GM21367 (cell line): Measurements from ENCODE around the gene METAP2.
"Not testable (repeated sequence)": the region's sequence is repeated elsewhere in the genome, so short reads cannot be mapped to it uniquely, and the experiment has no call there.

Source experiments
- ATAC-seq: cut with Tn5 transposase; IDR thresholded peaks from one replicate; pipeline ENCODE4 v1.9.1; 2021; ENCODE audit not compliant: unreplicated experiment

The METAP2 gene

DNA sequence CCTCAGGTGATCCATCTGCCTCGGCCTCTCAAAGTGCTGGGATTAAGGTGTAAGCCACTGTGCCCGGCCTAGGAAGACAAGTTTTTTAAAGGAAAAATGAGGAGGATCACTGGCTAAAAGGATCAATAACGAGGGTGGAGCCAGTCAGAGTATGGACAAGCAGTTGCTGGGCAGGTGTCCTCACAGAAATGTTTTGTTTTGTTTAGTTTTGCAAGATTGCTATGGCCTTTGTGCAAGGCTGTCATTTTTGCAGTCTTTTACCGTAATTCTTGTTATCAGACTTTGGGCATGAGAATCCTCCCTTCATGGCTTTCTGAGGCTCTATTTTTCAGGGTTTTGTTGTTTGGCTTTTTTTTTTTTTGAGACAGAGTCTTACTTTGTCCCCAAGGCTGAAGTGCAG lies 11.9 kb upstream of the METAP2 start:
- ATAC-seq, result no peak

DNA sequence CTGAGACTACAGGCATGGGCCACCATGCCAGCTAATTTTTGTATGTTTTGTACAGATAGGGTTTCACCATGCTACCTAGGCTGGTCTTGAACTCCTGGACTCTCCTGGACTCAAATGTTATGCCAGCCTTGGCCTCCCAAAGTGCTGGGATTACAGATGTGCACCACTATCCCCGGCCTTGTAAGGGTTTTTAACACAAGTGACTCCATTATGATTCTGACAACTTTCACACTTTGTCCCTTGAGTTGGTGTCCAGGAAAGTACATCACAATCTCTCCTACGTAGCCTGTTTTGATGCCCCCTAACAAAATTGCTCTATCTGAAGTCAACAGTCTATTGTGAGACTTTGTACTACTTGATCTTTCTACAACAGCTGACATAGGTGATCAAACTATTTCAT lies 11.4 kb upstream of the METAP2 start:
- no peak for ATAC-seq

DNA sequence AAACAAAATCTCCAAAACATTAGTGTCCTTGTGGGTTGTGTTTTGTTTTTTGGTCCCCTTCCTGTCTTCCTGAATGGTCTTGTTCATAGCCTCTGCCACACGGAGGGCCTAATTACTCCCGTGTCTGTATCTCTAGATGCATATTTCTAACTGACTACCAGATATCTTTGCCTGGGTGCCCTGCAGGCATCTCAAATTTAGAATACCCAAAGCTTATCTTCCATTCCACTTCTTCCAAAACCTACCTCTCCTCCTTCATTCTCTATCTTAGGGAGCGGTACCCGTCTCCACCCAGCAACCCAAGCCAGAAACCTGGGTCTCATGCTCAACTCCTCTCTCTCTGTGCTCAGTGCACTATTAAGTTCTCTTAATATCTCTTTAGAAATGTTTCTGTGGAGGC lies 10.9 kb upstream of the METAP2 start:
- no peak for ATAC-seq

DNA sequence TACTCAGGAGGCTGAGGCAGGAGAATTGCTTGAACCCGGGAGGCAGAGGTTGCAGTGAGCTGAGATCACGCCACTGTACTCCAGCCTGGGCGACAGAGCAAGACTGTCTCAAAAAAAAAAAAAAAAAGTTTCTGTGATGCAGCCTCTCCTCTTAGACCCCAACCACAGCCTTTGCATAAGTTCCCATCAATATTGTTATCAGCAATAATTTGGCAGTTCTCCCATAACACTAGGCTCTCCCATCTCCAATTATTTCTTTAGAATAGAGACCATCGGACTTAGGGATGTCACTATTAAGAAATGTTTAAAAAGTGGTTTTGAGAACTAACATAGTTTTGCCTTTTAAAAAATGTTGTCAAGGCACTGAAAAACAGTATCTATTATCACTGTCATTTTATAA lies 10.2 kb upstream of the METAP2 start:
- ATAC-seq, result not testable (repeated sequence)

DNA sequence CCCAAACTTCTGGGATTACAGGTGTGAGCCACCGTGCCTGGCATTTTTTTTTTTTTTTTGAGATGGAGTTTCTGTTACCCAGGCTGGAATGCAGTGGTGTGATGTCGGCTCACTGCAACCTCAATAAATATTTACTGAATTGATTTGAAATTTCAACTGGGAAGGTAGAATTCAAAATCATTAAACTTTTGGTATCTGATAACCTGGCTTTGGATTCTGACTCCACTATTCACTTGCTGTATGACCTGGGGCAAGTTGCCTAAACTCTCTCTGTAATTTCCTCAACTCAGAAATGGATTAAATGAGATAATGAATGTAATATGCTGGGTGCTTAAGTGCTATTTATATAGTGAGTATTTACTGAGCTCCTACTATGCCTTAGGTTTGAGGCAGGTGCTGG lies 8.7 kb upstream of the METAP2 start:
- no peak for ATAC-seq

DNA sequence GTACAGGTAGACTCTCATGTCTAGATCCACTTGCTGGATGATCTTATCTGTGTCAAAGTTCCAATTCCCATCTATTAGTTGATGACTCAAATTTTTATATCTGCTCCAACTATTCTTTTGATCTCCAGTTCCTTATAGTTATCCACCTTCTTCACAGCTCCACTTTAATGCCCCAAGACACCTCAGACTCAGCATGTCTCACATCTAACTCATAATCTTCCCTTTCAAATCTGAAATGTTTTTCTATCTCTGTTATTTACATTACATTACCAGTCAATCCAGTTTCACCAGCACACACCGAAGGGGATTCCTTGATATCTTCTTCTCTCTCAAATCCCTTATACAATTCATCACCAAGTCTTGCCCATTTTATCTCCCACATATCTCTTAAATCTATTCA lies 3.7 kb upstream of the METAP2 start:
- ATAC-seq, result no peak

DNA sequence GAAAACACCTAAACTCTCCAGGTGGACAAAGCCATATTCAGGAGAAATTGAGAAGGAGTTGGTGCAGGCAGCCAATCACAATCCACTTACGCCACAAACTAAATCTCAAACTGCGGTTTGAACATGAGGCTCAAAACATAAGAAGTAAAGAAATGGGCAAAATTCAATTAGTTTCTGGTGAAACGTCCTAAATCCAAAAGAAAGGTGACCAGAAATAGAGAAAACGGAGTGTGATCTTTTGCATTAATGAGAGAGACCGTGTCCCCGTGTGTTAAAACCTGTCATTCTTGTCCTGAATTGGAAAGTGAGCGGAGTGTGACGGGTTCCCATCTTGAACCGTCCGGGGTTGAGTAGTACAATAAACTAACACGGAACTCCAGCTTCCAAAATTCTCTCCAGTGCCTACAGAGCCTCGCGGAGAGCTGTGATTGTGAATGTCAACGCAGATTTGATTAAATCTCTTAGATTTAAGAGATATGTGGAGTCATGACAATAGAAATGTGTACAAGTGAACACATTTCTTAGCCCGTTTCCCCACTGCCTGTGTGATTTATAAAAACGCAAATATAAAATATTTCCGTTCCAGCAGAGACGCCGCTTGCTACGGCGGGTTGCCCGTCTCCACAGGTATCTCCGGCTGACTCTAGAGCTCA lies 595 bp upstream of the METAP2 start:
- peak; percentile 36 for ATAC-seq

DNA sequence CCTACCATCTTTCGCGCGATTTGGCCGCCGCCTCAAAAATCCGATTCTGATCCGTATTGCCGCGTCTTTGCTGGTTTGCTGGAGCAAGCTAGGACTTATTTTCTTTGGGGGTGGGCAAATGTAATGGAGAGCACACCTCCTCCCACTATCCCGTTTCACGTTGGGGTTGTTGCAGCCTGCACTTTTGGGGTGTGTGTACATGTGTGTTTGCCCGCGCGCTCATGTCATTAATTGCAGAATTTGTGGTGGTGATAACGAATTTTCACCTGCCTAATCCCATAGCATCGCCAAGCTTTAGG lies 657 bp downstream of the METAP2 start:
- ATAC-seq, result no peak

DNA sequence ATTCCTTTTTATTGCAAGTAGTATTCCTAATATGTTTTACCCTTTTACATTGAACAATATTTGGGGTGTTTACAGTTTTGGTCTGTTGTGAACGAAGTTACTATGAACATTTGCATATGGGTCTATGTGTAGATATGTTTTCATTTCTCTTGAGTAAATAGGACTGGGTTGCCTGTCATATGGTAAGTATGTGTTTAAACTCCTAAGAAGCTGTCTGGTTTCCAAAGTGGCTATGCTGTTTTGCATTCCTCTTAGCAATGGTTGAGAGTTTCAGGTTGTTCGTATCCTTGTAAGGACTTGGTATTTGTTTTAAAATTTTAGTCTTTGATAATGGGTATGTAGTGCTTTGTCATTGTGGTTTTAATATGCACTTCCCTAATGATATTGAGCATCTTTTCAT lies 6.3 kb downstream of the METAP2 start:
- ATAC-seq, result no peak

DNA sequence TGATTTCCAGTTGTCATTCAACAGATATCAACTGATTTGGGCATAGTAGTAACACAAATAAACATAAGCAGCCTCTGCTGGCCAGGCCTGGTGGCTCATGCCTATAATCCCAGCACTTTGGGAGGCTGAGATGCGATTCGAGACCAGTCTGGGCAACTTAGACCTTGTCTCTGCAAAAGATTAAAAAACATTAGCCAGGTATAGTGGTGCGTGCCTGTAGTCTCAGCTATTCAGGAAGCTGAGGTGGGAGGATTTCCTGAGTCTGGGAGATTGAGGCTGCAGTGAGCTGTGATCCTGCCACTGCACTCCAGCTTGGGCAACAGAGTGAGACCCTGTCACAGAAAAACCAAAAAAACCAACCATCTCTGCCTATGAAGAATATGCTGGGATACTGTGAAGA lies 7.1 kb downstream of the METAP2 start:
- ATAC-seq, result no peak

DNA sequence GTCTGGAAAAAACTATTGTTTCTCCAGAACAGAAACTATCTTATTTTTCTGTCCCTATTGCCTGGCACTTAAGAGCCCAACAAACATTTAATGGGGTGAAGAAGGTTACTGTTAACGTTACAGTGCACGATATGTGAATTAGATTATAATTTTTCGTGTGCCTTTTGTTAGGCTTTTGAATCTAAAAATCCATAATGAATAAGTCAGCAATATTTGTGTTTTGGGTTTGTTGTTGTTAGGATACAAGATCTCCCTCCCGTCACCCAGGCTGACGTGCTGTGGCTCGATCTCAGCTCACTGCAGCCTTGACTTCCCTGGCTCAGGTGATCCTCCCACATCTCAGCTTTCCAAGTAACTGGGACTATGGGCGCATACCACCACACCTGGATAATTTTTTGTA lies 7.9 kb downstream of the METAP2 start:
- no peak for ATAC-seq

DNA sequence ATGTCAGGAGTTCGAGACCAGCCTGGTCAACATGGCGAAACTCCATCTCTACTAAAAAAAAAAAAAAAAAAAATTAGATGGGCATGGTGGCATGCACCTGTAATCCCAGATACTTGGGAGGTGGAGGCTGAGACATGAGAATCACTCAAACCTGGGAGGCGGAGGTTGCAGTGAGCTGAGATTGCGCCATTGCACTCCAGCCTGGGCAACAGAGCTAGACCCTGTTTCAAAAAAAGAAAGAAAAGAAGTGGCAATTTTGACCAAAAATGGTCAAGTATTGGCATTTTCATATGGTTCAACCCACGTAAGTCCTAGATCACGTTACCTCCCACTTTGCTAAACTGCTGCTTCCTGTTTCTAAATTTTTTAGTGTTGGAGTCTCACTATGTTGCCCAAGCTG lies 8.6 kb downstream of the METAP2 start:
- ATAC-seq, result not testable (repeated sequence)

DNA sequence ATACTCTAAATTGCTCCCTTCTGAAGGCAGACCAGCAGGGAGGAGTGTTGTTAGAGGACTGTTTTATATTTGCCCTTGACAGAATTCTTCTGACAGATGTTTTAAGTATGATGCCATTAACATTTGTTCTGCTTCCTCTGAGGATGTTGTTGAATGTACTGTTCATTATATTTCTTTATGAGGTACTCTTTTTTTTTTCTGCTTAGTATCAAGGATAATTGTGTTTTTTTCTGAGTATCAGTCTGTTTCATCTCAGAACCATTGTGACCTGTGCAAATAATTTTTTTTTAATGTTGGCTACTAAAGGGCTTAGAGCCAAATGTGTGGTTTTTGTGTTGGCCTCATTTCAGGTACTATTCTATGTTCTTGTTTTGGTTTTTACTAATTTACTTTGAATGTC lies 10.6 kb downstream of the METAP2 start:
- ATAC-seq, result no peak

DNA sequence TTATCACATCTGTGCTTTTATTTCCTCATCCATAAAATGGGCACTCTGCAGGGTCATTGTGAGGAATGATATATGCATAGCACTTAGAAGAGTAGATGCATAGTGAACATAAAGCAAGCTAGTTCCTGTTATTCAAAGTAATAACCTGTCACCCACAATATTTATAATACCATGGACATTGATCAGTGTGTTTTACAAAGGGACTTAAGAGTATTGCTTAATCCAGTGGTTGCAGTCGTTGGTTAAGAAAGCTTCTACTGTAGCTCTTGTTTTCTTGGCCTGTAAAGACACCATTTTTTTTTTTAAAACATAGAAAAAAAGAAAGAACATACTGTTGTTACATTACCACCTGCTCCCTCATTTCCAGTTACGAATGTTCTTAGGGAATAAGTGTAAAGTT lies 13.1 kb downstream of the METAP2 start:
- ATAC-seq, result no peak

DNA sequence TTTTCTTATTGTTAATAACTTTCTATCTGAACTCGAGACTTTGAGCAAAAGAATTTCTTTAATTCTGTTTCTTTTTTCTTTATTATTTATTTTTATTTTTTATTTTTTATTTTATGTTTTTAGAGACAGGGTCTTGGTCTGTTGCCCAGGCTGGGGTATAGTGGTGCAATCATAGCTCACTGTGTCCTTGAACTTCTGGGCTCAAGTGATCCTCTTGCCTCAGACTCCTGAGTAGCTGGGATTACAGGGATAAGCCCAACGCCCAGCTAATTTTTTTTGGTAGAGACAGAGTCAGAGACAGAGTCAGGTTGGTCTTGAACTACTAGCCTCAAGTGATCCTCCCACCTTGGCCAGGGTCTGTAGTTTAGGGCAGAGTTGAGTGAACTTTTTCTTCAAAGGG lies 18.5 kb downstream of the METAP2 start:
- ATAC-seq, result no peak

DNA sequence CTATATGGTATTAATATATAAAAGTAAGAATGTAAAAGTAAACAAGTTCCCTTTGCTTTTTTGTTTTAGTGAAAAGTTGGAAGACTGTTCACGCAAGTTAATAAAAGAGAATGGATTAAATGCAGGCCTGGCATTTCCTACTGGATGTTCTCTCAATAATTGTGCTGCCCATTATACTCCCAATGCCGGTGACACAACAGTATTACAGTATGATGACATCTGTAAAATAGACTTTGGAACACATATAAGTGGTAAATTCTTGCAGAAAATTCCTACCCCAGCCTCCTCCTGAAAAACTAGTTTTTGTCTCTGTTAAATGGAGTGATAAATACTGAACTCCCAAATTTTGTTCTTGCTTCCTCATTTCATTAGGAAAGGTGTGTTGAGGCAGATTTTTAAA lies 20.9 kb downstream of the METAP2 start:
- no peak for ATAC-seq

DNA sequence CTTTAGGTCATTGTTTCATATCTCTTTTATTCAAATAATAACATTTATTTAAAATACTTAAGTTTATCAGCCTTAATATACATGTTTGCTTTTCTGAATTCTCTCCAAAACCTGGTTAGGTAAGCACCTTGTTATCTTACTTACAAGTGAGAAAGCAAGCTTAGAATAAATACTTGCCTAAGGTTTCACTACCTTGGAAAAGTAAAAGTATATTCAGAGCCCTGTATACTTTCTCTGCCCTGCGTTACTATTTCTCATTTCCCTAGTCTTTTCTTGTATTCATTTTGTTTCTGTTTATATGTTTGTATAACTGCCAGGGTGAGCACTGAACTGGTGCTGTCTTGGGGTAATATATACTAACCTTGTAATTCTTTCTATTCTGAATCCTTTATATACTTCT lies 21.5 kb downstream of the METAP2 start:
- no peak for ATAC-seq

DNA sequence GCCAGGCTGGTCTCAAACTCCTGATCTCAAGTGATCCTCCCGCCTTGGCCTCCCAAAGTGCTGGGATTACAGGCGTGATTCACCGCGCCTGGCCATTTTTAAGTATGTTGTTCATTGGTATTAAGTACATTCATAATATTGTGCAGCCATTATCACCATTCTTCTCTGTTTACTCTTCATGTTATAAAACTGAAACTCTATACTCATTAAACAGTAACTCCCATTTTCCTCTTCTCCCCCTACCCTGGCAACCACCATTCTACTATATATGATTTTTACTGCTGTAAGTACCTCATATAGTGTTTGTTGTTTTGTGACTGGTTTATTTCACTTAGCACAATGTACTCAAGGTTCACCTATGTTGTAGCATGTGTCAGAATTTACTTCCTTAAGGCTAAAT lies 23.1 kb downstream of the METAP2 start:
- no peak for ATAC-seq

DNA sequence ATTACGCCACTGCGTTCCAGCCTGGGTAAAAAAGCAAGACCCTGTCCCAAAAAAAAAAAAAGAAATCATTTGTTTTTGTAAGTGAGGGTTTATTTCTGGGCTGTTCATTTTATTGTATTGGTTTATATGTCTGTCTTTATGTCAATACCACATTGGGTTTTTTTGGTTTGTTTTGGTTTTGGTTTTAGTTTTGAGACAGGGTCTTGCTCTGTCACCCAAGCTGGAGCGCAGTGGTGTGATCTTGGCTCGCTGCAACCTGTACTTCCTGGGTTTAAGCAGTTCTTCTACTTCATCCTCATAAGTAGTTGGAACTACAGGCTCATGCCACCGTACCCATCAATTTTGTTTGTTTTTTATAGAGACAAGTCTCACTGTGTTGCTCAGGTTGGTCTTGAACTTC lies 25.0 kb downstream of the METAP2 start:
- no peak for ATAC-seq

DNA sequence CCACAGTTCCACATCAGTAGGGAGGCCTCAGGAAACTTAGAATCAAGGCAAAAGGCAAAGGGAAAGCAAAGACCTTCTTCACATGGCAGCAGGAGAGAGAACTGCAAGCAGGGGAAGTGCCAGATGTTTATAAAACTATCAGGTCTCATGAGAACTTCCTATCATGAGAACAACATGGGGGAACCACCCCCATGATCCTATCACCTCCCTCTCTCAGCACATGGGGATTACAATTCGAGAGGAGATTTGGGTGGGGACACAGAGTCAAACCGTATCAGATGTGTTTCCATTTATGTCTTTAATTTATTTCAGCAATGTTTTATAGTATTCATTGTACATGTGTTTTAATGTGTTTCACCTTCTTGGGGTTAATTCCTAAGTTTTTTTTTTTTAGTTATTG lies 25.8 kb downstream of the METAP2 start:
- no peak for ATAC-seq

DNA sequence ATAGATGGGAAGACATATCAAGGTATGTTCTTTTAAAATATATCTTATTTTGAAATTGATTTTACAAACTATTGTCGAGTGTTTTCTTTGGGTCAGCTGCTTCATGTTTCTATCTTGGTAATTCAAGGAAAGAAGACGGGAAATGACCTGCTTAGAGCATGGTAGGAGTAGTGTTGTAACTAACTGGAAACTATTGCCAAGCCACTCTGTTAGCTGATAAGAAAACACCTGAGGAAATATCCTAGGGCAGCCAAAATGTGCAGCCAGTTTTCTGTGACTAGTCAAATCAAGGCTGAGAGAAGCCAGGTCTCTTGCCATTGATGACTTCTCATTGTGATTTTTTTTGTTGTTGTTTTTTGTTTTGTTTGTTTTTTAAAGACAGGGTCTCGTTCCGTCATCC lies 30.2 kb downstream of the METAP2 start:
- ATAC-seq, result no peak

DNA sequence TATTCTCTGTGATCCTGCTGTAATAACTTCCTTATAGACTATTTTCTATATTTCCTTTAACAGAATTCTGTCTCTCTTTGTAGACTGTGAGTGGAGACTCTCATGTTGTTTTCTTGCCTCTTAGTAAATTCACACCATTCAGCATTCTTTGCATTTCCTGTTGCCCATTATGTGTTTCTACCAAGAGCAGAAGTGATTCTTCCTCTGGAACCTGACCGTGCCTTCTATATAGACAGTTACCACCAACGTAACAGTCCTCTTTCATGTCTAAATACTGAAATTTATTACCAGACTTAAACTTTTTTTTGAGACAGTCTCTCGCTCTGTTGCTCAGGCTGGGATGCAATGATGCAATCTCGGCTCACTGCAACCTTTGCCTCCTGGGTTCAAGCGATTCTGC lies 31.1 kb downstream of the METAP2 start:
- ATAC-seq, result no peak

DNA sequence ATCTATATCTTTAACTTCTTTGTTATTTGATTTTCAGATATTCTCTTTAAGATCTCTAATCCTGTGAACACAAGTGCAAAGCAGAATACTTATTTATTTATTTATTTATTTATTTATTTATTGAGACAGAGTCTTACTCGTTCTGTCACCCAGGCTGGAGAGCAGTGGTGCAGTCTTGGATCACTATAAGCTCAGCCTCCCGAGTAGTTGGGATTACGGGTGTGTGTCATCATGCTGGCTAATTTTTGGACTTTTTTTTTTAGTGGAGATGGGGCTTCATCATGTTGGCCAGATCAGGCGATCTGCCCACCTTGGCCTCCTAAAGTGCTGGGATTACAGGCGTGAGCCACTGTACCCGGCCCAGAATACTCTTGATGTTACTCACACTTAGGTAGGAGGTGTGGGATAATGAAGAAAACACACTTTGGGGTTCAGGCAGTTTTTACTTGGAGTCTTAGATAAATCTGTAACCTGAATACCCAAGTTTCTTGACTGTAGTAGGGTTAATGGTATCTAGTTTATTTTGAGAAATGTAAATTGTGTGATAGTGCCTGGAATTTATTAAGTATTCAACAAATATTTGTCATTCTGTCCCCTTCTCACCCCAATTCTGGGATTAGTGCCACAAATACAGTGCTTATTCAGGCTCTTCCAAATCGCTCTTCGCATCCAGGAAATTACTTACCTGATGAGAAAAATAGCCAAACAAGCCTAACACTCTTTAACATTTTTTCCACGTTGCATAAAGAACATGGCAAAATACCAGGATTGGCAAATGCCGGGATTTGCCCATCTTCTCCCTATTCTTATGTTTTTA lies 33.0 kb downstream of the METAP2 start:
- no peak for ATAC-seq
